Progenitor cell of endocrine pancreas (in vitro differentiated cells): ENCODE measurements around the gene ZNF688. TPM values are rescaled to one million over a fixed set of nuclear protein-coding genes. Genes with fewer than 3 reads are reported as not detected.
A peak's percentile ranks its signal among the peaks of the same experiment; 100 is the strongest.

Experiments
- DNase-seq: peaks from one replicate; pipeline ENCODE4 v3.0.0; 2021; ENCODE audit warnings: low spot score; ENCODE audit not compliant: unreplicated experiment
- H3K27ac Mint-ChIP-seq: 2 replicates; pipeline ENCODE4 v1.8.0; 2021; ENCODE audit warnings: mild to moderate bottlenecking, moderate library complexity, mixed read lengths
- H3K27me3 Mint-ChIP-seq: 2 replicates; pipeline ENCODE4 v1.8.0; 2021; ENCODE audit warnings: mixed read lengths
- H3K36me3 Mint-ChIP-seq: 2 replicates; pipeline ENCODE4 v1.8.0; 2022; ENCODE audit warnings: mixed read lengths; ENCODE audit not compliant: insufficient read depth
- H3K4me1 Mint-ChIP-seq: 2 replicates; pipeline ENCODE4 v1.8.0; 2021; ENCODE audit warnings: low read depth, mixed read lengths
- H3K4me3 Mint-ChIP-seq: 2 replicates; pipeline ENCODE4 v1.8.0; 2021; ENCODE audit warnings: low read depth, mild to moderate bottlenecking, moderate library complexity, mixed read lengths
- H3K9me3 Mint-ChIP-seq: 2 replicates; pipeline ENCODE4 v1.8.0; 2021; ENCODE audit warnings: low read depth, mixed read lengths
- CTCF ChIP-seq: fragments of 200-600 bp; sonication (generic); IDR thresholded peaks from one replicate; pipeline ENCODE4 v1.5.0; 2021; ENCODE audit warnings: antibody characterized with exemption, mild to moderate bottlenecking; ENCODE audit not compliant: unreplicated experiment
- total RNA-seq: library from RNA; stranded (reverse); gene quantifications from 2 replicates; pipeline ENCODE4 v1.2.1, GENCODE V29; 2021

The ZNF688 gene
- total RNA-seq, 1 donor from 2014 or later, result 20.0 TPM

- Mint-ChIP-seq H3K4me3 (peak within 1 kb of the TSS; percentile 85), H3K36me3 (peaks cover 6% of the 10 kb centered on the region), H3K4me1 (peaks cover 8% of the 10 kb centered on the region), H3K27me3 (no peaks in the 10 kb centered on the region), H3K27ac (peak within 1 kb of the TSS; percentile 98), H3K9me3 (no peaks in the 10 kb centered on the region)
- peak; percentile 96 for DNase-seq
- no peak for TF ChIP-seq CTCF
Observed at GRCh38 chr16:30609926-30610839, 38.7 kb upstream of the ZNF688 start, which contains the start of gene ZNF689. Gene ZNF689, minus strand, starts transcription at chr16:30610389. Its CDS starts 348 bp downstream, at chr16:30610041.

GRCh38 chr16:30609002-30609925, 37.8 kb upstream of the ZNF688 start:
- peak; percentile 35 for DNase-seq
- no peak for TF ChIP-seq CTCF
- peak overlapping the region; percentile 98 for H3K27ac Mint-ChIP-seq
- no peaks in the 10 kb centered on the region for H3K9me3 Mint-ChIP-seq
- peak overlapping the region; percentile 85 for H3K4me3 Mint-ChIP-seq
- no peaks in the 10 kb centered on the region for H3K27me3 Mint-ChIP-seq
- H3K36me3 Mint-ChIP-seq, result peaks cover 12% of the 10 kb centered on the region
- peaks cover 8% of the 10 kb centered on the region for H3K4me1 Mint-ChIP-seq

GRCh38 chr16:30606004-30606403, 34.5 kb upstream of the ZNF688 start:
- Mint-ChIP-seq H3K4me3 (no peak overlapping the region), H3K4me1 (peaks cover 8% of the 10 kb centered on the region), H3K27me3 (no peaks in the 10 kb centered on the region), H3K9me3 (peaks cover under 1% of the 10 kb centered on the region), H3K36me3 (peaks cover 27% of the 10 kb centered on the region), H3K27ac (no peak overlapping the region)
- DNase-seq, result no peak
- TF ChIP-seq CTCF, result no peak

GRCh38 chr16:30605158-30605557, 33.6 kb upstream of the ZNF688 start:
- Mint-ChIP-seq H3K27ac (peak overlapping the region; percentile 13), H3K9me3 (peaks cover 4% of the 10 kb centered on the region), H3K36me3 (peaks cover 31% of the 10 kb centered on the region), H3K4me3 (no peak overlapping the region), H3K4me1 (peaks cover 5% of the 10 kb centered on the region), H3K27me3 (no peaks in the 10 kb centered on the region)
- DNase-seq, result no peak
- no peak for TF ChIP-seq CTCF
